Activated T-helper 9 cell treated with anti-CD3 and anti-CD28 coated beads, Interleukin-2, amount 50 U/mL, for 16 hours (primary cell): ENCODE results near the gene C1QTNF12.

ENCODE experiments used
- DNase-seq: peaks from one replicate; pipeline ENCODE4 v3.0.0-alpha.2; 2020; ENCODE audit warnings: low read depth

The C1QTNF12 gene

DNA sequence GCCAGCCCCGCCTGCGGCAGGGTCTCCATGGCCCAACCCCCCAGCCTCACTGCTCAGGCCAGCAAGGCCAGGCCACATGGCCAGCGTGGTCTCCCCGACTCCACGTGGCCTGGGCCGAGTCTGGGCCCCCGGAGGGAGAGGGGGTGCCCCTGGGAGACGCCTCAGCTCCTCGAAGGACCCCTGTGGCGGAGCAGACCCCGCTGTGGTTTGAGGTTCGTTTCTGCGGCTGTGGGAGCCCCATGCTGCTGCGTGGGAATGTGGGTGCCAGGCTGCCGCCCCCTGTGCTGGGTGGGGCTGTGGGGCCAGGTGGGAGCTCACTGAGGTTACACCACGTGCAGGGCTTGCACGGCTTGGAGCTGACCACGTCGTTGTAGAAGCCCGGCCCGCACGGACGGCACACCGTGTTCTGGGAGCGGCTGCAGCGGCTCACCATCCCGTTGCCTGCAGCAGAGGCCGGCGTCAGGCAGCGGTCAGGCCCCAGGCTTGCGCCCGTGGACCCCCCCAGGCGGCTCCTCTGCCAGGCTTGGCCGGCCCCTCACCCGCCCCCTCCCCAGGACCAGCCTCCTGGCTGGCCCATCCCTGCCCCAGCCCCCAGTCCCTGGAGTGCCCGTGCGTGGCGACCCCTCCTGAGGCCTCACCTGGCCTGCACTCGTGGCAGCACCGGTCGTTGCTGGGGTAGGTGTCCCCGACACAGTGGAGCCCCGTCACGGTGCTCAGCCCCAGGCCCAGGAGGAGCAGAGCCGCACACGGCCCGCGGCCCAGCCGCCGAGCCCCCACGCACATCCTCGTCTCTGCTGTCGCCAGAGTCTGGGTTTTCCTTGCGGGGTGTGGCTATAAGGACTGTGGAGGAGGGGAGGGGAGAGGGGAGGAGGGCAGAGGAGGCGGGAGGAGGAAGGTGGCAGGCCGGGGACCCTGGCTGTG lies 32.9 kb downstream of the C1QTNF12 start, which contains the start of gene TNFRSF4:
TSS of gene TNFRSF4 (minus strand) at position 809 of the 921 bp plus-strand sequence. CDS start at position 783, 26 bp downstream.
- DNase-seq, result peak; percentile 46

DNA sequence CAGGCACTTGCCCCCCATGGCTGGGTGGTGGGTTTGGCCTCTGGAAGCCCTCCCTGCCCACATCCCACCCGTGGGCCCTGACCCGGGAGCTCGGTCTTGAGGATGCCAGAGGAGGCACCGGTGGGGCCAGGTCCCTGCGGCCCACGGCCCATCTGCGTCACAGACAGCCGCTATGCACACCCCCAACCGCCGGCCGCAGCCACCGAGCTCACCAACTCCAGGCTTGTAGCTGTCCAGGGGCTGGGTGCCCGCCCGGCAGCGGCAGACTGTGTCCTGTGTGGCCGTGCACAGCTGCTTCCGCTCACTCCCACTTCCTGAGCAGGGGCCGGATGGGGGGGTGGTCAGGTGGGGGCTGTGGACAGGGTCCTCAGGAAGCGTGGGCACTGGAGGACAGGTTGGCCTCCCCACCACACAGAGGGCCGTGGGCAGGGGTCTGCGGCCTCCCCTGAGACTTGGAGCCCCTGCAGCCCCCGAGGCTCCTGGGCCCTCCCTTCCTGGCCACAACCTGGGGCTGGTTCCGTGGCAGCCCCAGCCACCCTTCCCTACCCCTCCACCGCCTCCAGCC lies 33.7 kb downstream of the C1QTNF12 start:
- DNase-seq, result no peak

DNA sequence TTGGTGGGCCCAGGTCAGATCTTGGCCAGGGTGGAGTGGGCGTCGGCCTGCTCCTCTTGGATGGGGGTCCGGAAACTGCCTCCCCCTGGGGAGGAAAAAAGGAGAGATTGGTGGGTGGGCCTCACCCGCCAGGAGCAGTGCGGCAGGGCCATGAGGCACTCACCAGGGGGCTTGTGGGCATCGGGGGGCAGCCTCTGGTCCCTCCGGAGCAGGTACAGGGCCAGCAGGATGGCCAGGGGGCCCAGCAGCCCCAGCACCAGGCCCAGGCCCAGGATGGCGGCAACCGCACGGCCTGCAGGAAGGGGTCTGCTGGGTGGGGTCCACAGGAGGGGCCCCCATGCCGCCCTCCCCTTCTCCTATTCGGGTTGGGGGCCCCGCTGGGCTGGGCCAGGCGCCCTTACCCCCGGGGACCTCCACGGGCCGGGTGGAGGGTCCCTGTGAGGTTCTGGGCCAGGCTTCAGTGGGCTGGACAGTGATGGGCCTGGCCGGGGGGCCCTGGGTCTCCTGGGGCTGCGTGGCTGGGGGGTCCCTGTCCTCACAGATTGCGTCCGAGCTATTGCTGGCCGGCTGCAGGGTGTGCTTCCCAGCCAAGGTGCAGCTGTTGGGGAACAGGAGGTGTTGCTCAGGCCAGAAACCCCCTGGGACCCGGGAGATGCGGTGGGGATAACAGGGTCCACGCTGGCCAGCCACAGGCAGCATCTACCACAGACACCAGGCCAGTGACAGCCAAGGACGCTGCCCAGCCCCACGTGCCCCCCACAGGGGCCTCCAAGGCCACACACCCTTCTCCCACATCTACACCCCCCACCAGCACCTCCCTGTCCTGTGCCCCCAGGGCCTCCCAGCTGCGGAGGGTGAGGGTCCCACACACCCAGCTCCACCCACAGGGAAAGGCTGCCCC lies 34.7 kb downstream of the C1QTNF12 start:
- peak; percentile 1 for DNase-seq

- no peak for DNase-seq
Observed at GRCh38 chr1:1210726-1211540, 35.6 kb downstream of the C1QTNF12 start.

- no peak for DNase-seq
Observed at GRCh38 chr1:1208713-1209433, 37.6 kb downstream of the C1QTNF12 start.

DNA sequence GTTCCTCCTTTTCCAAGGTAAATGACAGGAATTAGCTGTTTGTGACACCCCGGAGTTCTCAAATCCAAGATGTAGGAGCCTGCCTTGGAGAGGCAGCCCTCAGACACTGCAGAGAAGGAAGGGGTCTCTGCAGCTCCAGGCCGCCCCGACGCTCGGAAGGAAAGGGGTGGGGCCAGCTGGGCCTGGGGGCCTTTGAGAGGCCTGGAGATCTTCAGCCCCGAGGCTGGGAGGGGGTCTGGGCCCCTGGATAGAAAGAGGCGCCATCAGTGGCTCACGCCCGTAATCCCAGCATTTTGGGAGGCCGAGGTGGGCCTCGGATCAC lies 39.0 kb downstream of the C1QTNF12 start:
- no peak for DNase-seq

- DNase-seq, result no peak
Observed at GRCh38 chr1:1206966-1207531, 39.5 kb downstream of the C1QTNF12 start.

- DNase-seq, result peak; percentile 47
Observed at GRCh38 chr1:1206376-1206965, 40.1 kb downstream of the C1QTNF12 start, which contains the start of gene TNFRSF18. TSS of gene TNFRSF18 (minus strand) at chr1:1206592. CDS start at chr1:1206571, 21 bp downstream.

GRCh38 chr1:1205769-1206375 lies 40.6 kb downstream of the C1QTNF12 start:
- no peak for DNase-seq

DNA sequence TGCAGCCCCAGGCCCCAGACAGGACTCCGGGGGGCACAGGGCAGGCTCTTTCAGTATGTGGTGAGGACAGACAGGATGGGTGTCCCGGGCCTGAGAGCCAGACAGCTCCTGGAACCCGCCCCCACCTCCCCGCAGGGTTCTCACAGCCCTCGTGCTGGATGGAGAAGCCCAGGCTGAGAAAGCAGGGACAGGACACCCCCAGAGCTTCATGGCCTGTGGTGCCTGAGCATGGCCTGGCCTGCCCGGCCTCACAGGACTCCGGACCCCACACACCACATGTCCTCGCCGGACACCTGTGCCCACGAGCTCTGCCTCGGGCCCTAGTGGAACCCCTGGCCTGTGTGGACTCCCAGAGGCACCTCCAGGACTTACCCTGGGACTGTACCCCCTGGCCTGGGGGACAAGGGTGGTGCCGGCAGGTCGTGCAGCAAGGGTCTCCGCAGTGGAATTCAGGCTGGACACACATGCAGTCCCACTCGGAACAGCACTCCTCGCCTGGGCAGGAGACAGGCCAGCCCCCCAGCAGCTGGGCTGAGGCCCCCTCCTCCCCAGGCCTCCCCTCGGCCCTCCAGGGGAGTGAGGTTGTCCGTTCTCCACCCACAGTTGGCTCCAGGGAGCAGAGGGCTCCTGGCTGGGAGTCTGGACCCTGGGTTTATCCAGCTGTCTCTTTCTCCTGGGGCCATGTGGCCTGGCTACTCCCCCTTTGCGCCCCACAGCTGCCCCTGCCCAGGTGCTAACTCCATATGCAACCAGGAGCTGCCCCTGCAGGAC lies 41.3 kb downstream of the C1QTNF12 start:
- DNase-seq, result no peak

- DNase-seq, result no peak
Observed at GRCh38 chr1:1204425-1204920, 42.0 kb downstream of the C1QTNF12 start.

DNA sequence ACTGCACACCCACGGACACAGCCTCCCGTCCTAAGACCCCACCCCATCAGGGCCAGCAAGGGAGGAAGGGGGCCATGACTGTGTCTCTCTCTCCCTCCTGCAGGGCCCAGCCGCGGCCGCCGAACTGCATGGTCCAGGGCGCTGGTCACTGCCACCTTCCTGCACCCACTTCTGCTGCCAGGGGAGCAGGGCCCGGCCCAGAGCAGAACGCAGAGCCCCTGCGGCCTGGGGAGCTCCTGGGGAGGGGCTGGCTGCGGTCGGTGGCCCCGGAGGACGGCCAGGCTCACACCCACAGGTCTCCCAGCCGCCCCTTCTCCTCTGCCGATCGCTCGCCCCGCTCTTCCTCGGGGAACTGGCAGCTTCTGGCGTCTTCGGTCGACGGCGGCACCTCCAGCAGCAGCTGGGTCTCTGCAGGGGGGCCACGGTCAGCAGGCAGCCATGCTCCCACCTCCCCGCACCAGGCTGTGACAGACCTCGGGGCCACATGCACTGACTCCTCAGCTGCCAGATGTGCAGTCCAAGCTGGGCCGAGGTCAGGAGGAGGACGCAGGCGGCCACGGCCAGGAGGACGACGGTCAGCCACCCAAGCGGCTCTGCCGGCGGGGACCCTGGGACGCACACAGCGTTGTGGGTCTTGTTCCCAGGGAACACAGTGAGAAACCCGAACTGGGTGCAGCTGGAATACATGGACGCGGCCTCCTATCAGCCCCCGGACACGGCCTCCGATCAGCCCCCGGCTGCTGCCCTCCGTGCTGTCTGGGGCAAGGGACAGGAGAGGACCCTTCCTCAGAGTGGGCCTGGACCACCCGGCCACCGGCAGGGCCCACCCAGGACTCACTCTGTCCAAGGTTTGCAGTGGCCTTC lies 42.7 kb downstream of the C1QTNF12 start:
- no peak for DNase-seq

DNA sequence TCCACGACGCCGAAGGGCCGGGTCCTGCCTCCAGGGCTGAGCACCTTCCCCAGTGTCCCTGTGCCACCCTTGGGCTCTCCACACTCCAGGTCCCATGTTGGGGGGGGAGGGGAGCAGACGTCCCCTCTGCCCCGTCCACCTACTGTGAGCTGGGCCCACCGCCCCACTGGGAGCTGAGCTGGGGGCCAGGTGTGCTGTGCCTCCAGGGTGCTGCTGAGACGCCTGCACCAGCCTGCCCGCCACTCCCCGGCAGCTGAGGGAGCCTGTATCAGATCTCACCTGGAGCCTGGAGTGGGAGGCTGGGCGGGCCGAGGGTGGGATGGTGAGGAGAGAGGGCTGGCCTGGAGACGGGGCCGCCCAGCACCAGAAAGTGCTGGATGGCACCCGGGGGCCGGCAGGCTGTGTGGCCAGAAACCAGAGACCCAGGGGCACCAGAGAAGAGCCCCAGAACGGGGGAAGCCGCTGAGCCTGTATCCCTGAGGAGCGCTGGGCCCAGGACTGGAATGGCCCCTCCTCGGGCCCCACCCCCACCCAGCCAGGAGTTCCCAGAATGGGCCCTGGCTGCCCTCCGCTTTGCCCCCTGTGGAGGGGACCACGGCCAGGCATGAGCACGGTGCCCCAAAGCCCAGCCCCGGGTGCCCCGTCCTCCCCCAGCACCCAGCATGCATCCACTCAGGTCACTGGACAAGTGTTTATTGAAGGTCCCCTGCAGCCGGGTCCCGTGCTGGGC lies 43.5 kb downstream of the C1QTNF12 start:
- DNase-seq, result no peak

DNA sequence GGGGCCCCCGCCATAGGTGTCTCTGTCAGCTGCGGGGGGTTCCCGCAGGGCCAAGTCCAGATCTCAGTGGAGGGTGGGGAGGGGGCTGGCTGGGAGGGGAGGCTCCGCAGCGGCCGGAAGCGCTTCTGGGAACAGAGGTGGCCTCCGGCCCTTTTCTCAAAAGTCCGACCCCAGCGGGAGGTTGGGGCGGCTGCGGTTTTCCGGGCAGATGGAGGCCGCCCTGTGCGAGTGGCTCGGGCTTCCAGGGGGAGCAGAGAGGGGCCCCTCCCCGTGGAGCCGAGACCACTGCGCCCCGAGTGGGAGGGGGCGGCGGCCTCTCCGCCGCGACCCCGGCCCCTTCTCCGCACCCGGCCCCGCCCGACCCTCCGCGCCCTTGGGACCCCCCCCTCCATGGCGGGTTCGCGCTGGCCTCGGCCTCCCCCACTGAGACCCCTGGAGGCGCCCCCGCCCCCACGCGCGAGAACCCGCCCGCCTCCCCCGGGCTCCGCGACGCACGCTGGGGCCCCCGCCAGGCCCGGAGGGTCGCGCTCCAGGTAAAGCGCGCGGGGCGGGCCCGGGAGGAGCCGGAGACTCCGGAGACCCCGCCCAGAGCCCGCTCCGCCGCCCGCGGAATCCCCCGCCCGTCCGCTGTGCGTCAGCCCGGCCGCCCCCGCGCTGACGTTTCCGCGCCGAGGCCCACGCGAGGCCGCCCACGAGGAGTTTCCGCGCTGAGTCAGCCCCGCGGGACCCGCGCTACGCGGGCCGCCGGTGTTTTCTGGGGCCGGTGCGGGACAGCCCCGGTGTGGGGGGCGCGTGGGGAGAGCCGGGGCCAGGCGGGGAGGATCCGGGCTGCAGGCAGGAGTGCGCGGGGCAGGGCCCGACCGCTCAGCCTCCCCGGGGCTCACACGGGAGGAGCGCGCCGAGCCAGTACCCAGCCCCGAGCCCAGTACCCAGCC lies 45.4 kb downstream of the C1QTNF12 start:
- DNase-seq, result peak; percentile 91

GRCh38 chr1:1199961-1200875 lies 46.3 kb downstream of the C1QTNF12 start:
- no peak for DNase-seq
